NCI-H82 treated with DMSO at 0.1 percent for 48 hours (cell line): ENCODE data around the gene PTBP1.

ENCODE experiments used
- DNase-seq: peaks from one replicate; lab custom pipeline; 2025; ENCODE audit not compliant: unreplicated experiment; lab: John Stamatoyannopoulos, UW

PTBP1 gene

DNA sequence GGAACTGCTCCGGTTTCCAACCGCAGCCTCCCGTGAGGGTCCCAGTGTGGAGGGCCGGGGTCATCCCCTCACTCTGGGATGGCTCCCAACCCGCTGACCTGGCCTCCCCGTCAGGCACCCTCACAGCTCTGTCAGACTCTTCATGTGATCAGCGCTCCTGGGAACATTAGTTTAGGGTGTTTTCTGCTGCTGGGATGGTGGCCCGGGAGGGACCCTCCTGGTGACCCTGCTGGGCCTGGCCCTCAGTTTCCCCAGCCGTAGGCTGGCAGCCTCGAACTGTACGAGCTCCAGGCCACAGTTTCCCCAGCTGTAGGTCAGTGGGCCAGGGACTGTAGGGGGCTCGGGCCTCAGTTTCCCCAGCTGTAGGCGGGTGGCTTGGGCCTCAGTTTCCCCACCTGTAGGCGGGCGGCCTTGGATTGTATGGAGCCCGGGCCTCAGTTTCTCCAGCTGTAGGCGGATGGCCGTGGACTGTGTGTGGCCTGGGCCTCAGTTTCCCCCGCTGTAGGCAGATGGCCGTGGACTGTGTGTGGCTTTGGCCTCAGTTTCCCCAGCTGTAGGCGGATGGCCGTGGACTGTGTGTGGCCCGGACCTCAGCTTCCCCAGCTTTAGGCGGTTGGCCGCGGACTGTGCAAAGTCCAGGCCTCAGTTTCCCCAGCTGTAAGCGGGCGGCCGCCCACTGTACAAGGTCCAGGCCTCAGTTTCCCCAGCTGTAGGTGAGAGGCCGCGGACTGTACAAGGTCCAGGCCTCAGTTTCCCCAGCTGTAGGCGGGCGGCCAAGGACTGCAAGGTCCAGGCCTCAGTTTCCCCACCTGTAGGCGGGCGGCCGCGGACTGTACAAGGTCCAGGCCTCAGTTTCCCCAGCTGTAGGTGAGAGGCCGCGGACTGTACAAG, 1.3 kb upstream of the PTBP1 start:
- DNase-seq, result no peak

DNA sequence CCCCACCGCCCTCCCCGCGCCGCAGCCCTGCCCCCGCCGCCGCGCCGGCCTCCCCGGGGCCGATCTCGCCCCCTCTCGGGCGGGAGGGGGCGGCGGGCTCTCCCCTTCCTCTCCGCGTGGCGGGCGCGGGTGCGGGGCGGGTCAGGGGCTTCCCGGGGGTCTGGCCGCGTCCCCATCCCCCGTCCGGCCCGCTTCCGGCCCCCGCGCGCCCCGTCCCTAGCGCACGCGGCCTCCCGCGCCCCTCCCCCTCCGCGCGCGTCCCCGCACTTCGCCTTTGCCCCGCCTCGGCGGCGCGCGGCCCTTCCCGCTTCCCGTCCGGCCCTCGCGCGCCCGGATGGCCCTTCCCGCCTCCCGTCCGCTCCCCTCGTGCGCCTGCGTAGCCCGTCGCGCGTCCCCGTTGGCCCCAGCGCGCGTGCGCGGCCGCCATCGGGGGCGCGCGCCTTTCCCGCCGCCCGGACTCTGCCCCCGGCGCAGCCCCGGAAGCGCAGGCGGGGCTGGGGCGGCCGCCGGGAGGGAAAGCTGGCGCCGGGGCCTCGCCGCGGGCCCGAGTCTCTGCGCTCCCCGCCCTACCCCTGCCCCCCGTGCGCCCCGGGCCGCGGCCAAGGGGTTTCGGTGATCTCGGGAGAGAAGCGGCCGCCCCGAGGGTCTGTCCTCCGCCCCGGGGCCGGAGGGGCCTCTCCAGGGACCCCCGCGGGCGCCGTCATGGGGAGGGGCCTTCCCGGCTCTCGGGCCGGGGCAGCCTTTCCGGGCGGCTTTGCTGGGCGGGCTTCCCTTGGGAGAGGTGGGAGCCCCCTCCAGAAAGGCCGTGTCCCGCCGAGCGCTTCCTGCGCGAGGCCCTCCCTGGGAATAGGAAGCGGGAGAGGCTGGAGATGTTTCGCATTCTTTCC, 519 bp downstream of the PTBP1 start:
- no peak for DNase-seq

DNA sequence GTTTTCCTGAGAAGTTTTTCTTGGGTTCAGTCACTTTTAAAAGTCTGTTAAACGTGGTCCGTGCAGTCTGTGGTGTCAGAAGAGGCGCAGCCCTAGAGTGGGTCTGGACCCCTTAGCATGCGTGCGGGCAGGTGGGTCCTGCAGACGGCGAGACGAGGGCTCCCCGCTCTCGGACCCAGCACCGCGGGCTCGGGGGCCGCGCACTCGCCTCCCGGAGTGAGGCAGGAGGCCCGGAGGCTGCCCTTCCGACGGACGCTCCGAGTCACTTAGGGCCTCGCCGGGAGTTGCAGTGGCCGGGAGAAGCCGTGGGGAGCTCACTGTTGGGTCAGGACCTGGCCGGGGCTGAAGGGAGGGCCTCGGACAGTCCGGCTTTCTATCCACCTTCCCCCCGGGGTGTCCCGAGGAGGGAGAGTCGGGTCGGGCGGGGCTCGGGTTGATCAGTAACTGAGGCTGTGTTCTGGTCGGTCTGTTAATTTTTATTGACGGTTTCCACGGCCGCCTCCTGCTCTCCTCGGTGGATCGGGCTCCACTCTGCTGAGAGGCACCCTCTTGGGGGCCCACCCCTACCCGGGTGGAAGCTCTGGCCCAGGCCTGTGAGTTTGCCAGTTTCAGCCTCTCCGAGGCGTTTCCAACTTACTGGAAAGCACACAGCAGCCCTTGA, 1.3 kb downstream of the PTBP1 start:
- no peak for DNase-seq

DNA sequence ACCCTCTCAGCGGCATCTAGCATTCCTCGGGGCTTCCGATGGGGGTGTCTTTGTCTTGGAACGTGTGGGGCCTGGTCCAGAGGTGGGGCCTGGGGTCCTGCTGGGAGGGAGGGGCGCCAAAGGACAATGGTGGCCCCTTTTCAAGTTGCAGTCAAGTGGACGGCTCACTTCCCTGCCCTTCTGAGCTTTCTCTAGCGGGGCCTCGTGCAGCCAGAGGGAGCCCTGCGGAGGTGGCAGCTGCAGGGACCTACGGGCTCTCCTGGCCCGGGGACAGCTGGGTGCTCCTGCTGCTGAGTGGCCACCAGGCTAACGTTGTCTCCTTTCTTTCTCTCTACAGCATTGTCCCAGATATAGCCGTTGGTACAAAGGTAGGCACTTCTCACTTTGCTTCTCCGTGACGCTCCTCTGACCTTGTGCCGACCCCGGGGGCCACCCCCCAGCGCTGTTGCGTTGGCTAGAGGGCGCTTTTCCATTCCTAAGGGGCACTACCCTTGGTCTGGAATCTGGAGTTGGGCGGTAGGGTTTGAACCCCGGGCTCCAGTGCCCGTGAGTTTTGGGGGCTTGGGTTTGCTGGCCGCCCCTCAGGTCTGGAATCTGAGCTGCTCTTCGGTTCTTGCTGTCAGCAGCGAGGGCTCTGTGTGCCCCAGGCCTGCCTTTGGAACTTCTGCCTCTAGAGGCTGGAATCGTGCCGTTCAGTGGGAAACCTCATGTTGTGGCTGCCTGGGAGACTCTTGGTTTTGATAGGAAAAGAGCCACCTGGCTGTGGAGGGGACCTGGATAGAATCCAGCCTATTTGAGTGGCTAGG, 2.0 kb downstream of the PTBP1 start:
- no peak for DNase-seq

DNA sequence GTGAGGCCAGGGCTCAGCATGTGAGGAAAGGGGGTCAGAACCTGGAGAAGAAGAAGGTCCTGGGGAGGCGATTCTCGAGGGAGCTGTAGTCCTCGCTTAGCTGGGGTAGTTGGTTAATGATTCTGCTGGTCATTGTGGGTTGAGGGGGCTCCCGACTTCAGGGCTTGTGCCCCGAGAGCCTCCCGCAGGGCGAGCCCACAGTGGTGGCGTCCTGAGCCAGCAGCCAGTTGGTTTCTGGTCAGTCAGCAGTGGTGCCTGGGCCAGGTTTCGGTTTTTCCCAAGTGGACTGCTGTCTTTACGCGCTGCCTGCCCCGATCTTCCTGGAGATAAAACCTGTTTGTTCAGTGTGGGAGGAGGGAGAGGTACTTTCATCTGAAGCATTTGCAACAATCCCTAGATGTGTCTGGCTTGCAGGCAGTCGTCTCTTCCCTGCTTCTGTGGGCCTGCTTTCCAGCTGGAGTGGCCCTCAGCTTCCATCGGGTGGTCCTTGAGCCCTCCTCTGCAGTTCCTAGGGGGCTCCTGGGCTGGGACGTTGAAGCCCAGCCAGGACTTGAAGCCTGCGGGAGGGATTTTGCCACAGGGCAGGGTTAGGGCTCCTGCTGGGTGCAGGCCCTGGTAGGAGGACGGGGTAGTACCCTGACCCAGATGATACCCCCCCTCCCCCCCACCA, 3.2 kb downstream of the PTBP1 start:
- no peak for DNase-seq

DNA sequence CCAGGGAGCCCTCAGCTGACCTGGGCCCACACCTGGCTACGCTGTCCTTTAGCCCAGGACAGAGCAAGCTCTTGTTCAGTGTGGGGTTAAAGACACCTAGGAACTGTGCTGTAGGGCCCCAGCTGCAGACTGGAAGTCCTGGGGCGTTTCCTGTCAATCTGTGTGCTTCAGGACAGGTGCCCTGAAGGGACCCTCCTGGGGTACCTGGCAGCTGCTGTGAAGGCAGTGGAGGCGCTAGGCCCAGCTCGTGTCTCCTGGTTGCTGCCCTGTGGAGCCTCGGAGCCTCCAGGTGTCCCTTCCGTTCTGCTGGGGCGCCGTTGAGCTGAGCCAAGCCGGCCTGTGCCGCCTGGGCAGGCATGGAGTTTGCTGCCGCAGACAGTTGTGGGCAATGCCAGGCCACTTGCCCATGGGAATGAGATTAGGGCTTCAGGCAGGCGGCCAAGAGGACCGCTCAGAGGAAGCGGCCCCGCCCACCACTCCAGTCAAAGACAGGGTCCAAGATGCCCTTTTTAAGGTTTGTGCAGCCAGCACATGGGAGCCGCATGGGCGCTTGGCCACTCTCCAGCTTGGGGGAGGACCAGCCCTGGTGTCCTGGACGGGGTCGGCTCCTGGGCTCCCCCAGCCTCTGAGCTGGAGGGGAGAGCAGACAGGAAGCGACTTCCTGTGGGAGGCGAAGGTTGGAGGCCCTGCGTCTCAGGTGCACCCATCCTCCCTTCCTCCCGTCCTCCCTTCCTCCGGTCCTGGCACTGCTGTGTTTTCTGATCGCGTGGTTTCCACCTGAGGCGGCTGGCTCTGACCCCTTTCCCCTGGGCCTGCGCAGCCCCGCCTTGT, 4.0 kb downstream of the PTBP1 start:
- no peak for DNase-seq

DNA sequence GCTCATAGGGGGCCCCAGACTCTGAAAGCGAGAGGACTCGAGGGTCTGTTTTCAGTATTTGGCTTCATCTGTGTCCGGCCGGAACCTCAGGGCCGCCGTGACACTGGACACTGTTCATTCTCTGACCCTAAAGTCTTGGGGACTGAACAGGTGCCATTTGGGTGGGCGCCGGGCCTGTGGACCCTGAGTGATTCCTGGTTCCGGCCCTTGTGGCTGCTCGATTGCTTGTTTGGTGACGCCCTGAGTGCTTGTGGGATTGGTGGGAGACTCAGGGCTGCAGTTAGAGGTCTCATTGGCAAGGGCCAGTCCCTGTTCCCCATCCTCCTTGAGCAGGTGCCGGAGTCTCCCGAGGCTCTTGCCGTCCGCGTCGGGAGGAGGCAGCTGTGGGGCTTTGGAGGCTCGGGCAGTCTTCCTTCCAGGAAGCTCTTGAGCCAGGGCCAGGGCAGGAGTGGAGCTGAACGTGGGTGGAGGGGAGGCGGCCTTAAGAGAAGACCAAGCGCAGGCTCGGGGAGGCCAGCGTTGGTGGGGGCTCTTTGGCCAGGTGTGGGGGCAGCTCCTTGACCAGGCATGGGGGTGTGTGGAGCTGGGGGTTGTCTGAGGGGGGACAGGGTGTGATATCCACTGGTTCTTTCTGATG, 4.7 kb downstream of the PTBP1 start:
- DNase-seq, result no peak

DNA sequence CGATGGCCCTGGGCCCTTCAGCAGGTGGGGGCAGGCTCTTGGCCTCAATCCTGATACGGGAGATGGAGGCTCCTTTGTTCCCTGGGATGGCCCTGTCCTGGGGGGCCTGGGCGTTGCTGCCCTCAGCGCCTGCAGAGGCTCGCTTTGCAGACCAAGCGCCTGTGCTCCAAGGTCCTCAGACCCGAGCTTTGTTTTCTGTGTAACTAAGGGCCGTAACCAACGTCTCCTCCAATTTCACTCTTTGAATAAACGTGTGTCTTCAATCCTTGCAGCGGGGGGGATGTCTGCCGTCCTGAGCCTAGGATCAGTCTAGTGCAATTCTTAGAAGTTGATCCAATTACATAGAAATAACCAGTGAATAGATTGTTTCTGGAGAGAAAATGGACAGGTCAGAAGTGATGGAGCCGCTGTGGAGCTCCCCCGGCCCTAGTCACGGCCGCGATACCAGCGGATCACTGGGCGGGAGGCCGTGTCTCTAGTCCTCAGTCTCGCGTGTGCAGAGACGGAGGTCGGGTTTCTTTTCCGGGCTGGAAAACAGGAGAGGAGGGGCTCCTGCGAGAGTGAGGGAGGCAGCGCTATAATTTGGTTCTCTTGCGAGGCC, 5.3 kb downstream of the PTBP1 start:
- DNase-seq, result no peak

DNA sequence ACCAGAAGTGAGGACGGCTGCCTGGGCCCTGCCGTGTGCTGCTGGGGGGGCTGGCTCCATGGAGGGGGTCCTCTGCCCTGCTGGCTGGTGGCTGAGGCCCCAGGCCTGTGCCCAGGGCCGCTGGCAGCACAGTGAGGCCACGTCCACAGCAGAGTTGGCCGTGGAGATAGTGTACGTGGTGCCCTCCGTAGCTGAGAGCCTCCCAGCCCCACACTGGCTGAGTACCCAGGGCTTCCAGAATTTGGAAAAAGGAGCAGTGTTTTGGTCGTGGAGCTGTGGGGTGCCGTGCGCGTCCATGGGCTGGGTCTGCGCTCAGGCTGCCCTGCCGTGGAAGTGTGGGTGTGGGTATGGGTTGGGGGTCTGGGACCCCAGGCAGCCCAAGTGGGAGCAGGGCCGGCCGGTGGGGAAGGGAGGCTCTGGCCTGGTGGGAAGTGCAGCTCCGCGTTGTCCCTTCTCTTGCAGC, 5.9 kb downstream of the PTBP1 start:
- no peak for DNase-seq

DNA sequence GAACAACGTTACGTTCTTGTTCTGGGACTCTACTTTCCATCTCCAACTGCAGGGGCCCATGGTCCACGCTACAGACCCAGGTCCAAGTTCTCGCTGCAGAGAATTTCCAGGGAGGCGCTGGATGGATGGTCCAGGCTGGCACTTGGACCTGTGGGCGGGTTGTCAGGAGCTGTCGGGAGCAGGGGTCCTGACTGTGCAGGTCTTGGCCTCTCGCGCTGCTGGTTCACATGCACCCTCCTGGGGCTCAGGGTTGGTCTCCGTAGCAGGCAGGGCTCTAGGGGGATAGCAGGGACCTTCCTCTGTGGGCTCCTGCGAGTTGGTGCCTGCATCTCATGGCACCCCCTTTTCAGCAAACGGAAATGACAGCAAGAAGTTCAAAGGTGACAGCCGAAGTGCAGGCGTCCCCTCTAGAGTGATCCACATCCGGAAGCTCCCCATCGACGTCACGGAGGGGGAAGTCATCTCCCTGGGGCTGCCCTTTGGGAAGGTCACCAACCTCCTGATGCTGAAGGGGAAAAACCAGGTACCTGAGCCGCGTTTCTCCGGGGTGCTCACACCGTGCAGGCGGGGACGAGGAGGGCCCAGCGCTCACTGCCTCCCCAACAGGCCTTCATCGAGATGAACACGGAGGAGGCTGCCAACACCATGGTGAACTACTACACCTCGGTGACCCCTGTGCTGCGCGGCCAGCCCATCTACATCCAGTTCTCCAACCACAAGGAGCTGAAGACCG, 6.6 kb downstream of the PTBP1 start:
- no peak for DNase-seq

DNA sequence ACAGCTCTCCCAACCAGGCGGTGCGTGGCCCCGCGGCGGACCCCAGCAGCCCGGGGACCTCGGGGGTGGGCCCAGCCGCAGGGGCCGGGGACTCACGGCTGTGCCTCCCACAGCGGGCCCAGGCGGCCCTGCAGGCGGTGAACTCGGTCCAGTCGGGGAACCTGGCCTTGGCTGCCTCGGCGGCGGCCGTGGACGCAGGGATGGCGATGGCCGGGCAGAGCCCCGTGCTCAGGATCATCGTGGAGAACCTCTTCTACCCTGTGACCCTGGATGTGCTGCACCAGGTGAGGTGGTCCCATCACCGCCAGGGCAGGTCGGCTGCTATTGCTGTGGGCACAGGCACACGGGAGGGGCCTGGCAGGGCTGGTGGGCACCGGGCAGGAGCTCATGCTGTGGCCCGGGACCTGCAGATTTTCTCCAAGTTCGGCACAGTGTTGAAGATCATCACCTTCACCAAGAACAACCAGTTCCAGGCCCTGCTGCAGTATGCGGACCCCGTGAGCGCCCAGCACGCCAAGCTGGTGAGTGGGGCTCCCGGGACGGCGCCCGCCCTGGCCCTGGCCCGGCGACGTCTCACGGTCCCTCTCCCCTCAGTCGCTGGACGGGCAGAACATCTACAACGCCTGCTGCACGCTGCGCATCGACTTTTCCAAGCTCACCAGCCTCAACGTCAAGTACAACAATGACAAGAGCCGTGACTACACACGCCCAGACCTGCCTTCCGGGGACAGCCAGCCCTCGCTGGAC, 7.3 kb downstream of the PTBP1 start:
- no peak for DNase-seq

DNA sequence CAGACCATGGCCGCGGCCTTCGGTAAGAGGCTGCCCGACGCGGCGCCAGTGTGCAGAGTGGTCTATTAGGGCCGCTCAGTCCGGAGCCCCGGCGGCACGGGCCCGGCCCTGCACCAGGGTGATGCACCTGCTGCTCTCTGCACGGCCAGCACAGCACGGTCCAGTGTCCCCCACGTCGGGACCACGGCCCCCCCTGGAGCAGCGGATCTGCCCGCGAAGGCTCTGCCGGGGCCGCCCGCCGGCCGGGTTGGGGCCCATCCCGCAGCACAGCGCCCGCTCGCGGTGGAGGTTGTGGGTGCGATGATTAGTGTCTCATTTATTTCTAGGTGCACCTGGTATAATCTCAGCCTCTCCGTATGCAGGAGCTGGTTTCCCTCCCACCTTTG, 7.9 kb downstream of the PTBP1 start:
- DNase-seq, result no peak

DNA sequence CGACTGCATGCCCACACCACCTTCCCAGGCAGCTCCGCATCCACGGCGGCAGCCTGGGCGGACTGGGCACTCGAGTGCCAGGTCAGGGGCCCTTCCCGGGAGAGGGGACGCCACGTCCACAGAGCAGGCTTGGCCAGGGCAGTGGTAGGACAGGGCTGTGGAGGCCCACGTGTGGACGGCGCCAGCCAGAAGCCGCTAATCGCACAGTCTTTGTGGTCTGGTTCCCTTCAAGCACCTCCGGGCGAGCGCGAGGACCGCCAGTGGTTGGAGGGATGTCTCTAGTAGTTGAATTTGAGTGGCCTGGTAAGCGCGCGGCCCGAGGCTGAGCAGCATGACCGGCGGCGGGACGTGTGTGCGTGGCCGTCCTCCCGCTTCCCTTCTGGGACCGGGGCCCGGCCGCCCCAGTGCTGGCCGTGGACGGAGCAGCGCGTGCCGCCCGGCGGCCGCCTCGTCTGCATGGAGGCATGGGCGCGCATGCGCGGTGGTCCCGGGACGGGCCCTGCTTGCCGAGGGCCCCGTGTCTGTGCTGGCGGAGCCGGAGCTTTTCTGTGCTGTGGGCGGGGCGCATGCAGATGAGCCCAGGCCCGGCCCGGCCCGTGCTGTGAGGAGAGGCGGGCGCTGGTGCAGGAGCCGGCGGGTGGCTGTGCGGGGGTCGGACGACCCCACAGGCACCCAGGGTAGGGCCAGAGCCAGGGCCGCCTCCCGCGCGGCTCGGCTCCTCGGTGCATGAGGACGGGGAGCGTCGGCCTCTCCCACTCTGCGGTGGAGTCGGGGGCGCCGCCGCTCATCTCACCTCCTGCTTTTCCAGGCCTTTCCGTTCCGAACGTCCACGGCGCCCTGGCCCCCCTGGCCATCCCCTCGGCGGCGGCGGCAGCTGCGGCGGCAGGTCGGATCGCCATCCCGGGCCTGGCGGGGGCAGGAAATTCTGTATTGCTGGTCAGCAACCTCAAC, 8.6 kb downstream of the PTBP1 start:
- no peak for DNase-seq

DNA sequence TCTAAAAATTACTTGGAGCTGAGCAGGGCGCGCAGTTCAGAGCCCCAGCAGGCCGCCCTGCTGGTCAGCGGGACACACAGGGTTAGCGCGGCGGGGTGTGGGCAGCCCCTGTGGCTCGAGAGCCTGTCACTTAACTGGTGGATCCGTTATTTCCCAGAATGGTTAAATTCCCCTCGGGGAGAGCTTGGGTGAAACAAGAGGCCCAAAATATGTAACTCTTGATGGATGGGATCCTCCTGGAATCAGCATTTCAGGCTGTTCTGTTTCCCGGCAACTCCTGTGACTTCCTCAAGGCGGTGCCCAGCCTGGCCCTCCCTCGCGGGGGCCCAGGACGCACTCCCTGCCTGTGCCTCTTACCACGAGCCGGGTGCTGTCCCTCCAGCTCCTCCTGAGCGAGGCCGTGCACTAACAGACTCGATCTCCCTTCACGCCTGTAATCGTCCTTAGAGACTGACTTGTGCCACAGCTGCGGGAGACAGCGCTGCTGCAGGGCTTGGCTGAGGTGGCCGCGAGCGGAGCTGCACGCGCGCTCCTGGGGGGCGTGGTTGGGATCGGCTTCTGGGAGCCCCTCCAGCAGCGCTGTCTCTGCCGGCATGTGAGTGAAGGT, 9.7 kb downstream of the PTBP1 start:
- DNase-seq, result no peak

DNA sequence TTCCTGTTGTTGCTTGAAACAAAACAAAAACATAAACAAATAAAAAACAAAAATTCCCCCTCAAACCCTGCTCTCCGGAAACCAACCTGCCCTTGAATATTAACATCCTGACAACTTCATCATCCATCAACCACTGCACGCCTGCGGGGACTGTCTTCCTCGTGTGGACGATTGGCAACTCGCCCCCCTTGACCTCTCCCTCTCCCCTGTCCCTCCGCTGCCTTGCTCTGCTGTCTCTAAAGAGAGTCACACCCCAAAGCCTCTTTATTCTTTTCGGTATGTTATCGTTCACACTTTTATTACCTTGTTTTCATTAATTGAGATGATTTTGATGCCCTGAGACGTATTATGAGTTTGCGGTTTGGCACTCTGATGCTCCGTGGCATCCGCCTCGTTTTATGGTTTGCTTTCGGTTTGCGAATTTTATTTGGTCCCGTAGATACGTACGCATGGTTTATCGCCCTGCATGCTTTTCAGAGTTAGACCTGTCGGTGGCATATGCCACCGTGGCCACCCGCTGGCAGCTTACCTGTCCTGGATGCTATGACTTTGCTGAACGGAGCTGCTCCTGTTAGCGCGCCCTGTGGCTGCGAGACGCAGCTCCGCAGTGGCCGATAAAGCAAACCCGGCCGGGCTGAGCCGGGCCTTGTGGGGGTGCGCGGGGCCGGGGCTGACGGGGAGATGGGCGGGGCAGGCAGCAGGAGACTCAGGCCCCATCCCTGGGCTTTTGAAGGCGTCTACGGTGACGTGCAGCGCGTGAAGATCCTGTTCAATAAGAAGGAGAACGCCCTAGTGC, 10.6 kb downstream of the PTBP1 start:
- no peak for DNase-seq
